Measurements from ENCODE around the gene KCNH2. TPM values are rescaled to one million over a fixed set of nuclear protein-coding genes. Genes with fewer than 3 reads are reported as not detected.
A peak's percentile ranks its signal among the peaks of the same experiment; 100 is the strongest.
"Not testable (repeated sequence)": the region's sequence is repeated elsewhere in the genome, so short reads cannot be mapped to it uniquely, and the experiment has no call there.

KCNH2 gene
- total RNA-seq, 2 donors from 2014 or later, result 59.1 to 82.1 TPM

- intact Hi-C loops (cut with DNase I), result no loop called here
Observed at GRCh38 chr7:150927956-150928344, 50.2 kb downstream of the KCNH2 start.

GRCh38 chr7:150927157-150927955 is 50.8 kb downstream of the KCNH2 start:
- DNase-seq, result no peak
- ATAC-seq, result peak in 1 of 2 donors; percentile 39
- intact Hi-C loops (cut with DNase I), result no loop called here

More at GRCh38 chr7:150927956-150928344, 50.2 kb downstream of the KCNH2 start:
- DNase-seq (no peak), ATAC-seq (no peak)

- no peak for ATAC-seq
- no peak for DNase-seq
- intact Hi-C loops (cut with DNase I), result no loop called here
Observed at GRCh38 chr7:150926066-150926465, 52.1 kb downstream of the KCNH2 start.

GRCh38 chr7:150924369-150924781 is 53.7 kb downstream of the KCNH2 start:
- DNase-seq (no peak), ATAC-seq (no peak)
- intact Hi-C loops (cut with DNase I), result no loop called here

GRCh38 chr7:150923802-150924201 is 54.3 kb downstream of the KCNH2 start:
- ATAC-seq, result no peak
- intact Hi-C loops (cut with DNase I), result no loop called here
- DNase-seq, result no peak

- intact Hi-C loops (cut with DNase I), result no loop called here
- no peak for DNase-seq
- no peak for ATAC-seq
Observed at GRCh38 chr7:150923196-150923595, 54.9 kb downstream of the KCNH2 start.

- DNase-seq, result no peak
Observed at GRCh38 chr7:150919160-150919559, 59.0 kb downstream of the KCNH2 start.

GRCh38 chr7:150918378-150918777 is 59.7 kb downstream of the KCNH2 start:
- ATAC-seq (no peak), DNase-seq (no peak)
- intact Hi-C loops (cut with DNase I), result no loop called here

More at GRCh38 chr7:150919160-150919559, 59.0 kb downstream of the KCNH2 start:
- intact Hi-C loops (cut with DNase I), result no loop called here
- ATAC-seq, result no peak

GRCh38 chr7:150917969-150918368 is 60.2 kb downstream of the KCNH2 start:
- ATAC-seq, result no peak
- intact Hi-C loops (cut with DNase I), result no loop called here
- DNase-seq, result no peak

- intact Hi-C loops (cut with DNase I), result no loop called here
- ATAC-seq, result no peak
Observed at GRCh38 chr7:150916670-150917069, 61.5 kb downstream of the KCNH2 start.

GRCh38 chr7:150914966-150915365 is 63.2 kb downstream of the KCNH2 start:
- intact Hi-C loops (cut with DNase I), result no loop called here
- DNase-seq (no peak), ATAC-seq (no peak)

More at GRCh38 chr7:150916670-150917069, 61.5 kb downstream of the KCNH2 start:
- DNase-seq, result no peak

GRCh38 chr7:150914196-150914595 is 63.9 kb downstream of the KCNH2 start:
- DNase-seq (no peak), ATAC-seq (no peak)
- intact Hi-C loops (cut with DNase I), result no loop called here

GRCh38 chr7:150912427-150912826 is 65.7 kb downstream of the KCNH2 start:
- no peak for ATAC-seq
- DNase-seq, result no peak
- intact Hi-C loops (cut with DNase I), result no loop called here

- intact Hi-C loops (cut with DNase I), result no loop called here
- DNase-seq (no peak), ATAC-seq (no peak)
Observed at GRCh38 chr7:150911590-150912267, 66.4 kb downstream of the KCNH2 start.

- ATAC-seq, result no peak
- intact Hi-C loops (cut with DNase I), result no loop called here
Observed at GRCh38 chr7:150910996-150911422, 67.1 kb downstream of the KCNH2 start.

GRCh38 chr7:150910305-150910995 is 67.7 kb downstream of the KCNH2 start:
- DNase-seq; intact Hi-C loops (cut with DNase I); ATAC-seq: not testable (repeated sequence)

More at GRCh38 chr7:150910996-150911422, 67.1 kb downstream of the KCNH2 start:
- DNase-seq, result no peak

GRCh38 chr7:150909200-150909995 is 68.7 kb downstream of the KCNH2 start:
- no peak for DNase-seq
- intact Hi-C loops (cut with DNase I), result loop anchor here in 1 of 2 donors (5.0 kb wide), 1 partner anchor 38 kb away; no protein-coding TSS in a partner anchor
- no peak for ATAC-seq

GRCh38 chr7:150908173-150908572 is 69.9 kb downstream of the KCNH2 start:
- ATAC-seq (no peak), DNase-seq (no peak)
- intact Hi-C loops (cut with DNase I), result loop anchor here in 1 of 2 donors (5.0 kb wide), 1 partner anchor 39 kb away; no protein-coding TSS in a partner anchor

All from left cardiac atrium (tissue), 4 donors.